ENCODE data around the gene CCND2. TPM values are rescaled to one million over a fixed set of nuclear protein-coding genes. Genes with fewer than 3 reads are reported as not detected.

The CCND2 gene
- total and polyA plus RNA-seq, 7 experiments from 2014 or later: 57.3 to 659 (median 97.4) TPM

GRCh38 chr12:4320853-4321701 lies 47.5 kb downstream of the CCND2 start, which contains the start of gene TIGAR:
Gene TIGAR (plus strand): TSS chr12:4321213. CDS start chr12:4321272, 59 bp downstream.
- peak within 1 kb of the TSS; percentile 85 for H3K4me3 ChIP-seq (ENCODE audit: low read length)
- Mint-ChIP-seq H3K27ac (peak within 1 kb of the TSS; percentile 74 to 96 (median 92)), H3K4me1 (peaks cover 21 to 53% (median 46%) of the 10 kb centered on the region in 7 donors), H3K9me3 (no peaks in the 10 kb centered on the region), H3K36me3 (peaks cover 0 to 7% (median 0%) of the 10 kb centered on the region in 5 donors), H3K4me3 (peak within 1 kb of the TSS; percentile 83 to 97 (median 95)), H3K27me3 (no peaks in the 10 kb centered on the region)
- H3K27ac ChIP-seq (ENCODE audit: low read depth, low read length): peak within 1 kb of the TSS; percentile 84
- peaks cover 14 to 15% of the 10 kb centered on the region in 2 donors for H3K4me1 ChIP-seq (ENCODE audit: control insufficient read depth in 2 of 2, insufficient read depth in 2 of 2, low read length in 2 of 2)
- DNase-seq (peak; percentile 86 to 97 (median 90)), ATAC-seq (peak; percentile 99)
- ChIA-PET CTCF (interaction anchor here (0.5 to 1.0 kb wide), 3 partner anchors 12 to 311 kb away, joined by 3 to 4 read pairs (median 3); no protein-coding TSS in a partner anchor), POLR2A (interaction anchor here (0.6 to 1.5 kb wide), 7 partner anchors 9 to 370 kb away, joined by 3 to 5 read pairs (median 3); no protein-coding TSS in a partner anchor)
- no peaks in the 10 kb centered on the region for H3K27me3 ChIP-seq (ENCODE audit: control insufficient read depth in 2 of 2, insufficient read depth in 2 of 2, low read length in 2 of 2)
- H3K36me3 ChIP-seq (ENCODE audit: control insufficient read depth in 2 of 3, insufficient read depth in 3 of 3, low read length in 3 of 3): peaks cover 0 to 3% (median 0%) of the 10 kb centered on the region in 3 experiments
- no peaks in the 10 kb centered on the region for H3K9me3 ChIP-seq (ENCODE audit: control insufficient read depth in 2 of 3, low read length in 3 of 3)
- intact Hi-C loops (cut with micrococcal nuclease): loop anchor here (1.0 to 10.0 kb wide), 9 partner anchors 16 to 1506 kb away; partner anchors contain the start of genes PARP11 (in 2 of the 2), RAD51AP1 (in 2 of the 2), CRACR2A (in 1 of the 2) and ITFG2 (in 1 of the 2)

GRCh38 chr12:4322726-4323125 lies 49.2 kb downstream of the CCND2 start:
- Histone ChIP-seq H3K36me3 (ENCODE audit: control insufficient read depth in 2 of 3, insufficient read depth in 3 of 3, low read length in 3 of 3) (peaks cover 0 to 3% (median 0%) of the 10 kb centered on the region in 3 experiments), H3K4me1 (ENCODE audit: control insufficient read depth in 2 of 2, insufficient read depth in 2 of 2, low read length in 2 of 2) (peaks cover 14 to 15% of the 10 kb centered on the region in 2 donors), H3K9me3 (ENCODE audit: control insufficient read depth in 2 of 3, low read length in 3 of 3) (no peaks in the 10 kb centered on the region), H3K4me3 (ENCODE audit: low read length) (no peak overlapping the region), H3K27ac (ENCODE audit: low read depth, low read length) (no peak overlapping the region), H3K27me3 (ENCODE audit: control insufficient read depth in 2 of 2, insufficient read depth in 2 of 2, low read length in 2 of 2) (no peaks in the 10 kb centered on the region)
- H3K36me3 Mint-ChIP-seq: peaks cover 0 to 7% (median 0%) of the 10 kb centered on the region in 5 donors
- no peak for ATAC-seq
- ChIA-PET POLR2A (interaction anchor here (0.6 to 0.9 kb wide), 2 partner anchors 8 to 208 kb away, joined by 4 to 6 read pairs; no protein-coding TSS in a partner anchor), CTCF (interaction anchor here (1.0 to 1.5 kb wide), 5 partner anchors 325 to 607 kb away, joined by 3 to 4 read pairs (median 4); no protein-coding TSS in a partner anchor)
- peak overlapping the region in 8 of 9 donors; percentile 22 to 88 (median 62) for H3K27ac Mint-ChIP-seq
- intact Hi-C loops (cut with micrococcal nuclease): loop anchor here in 1 of 2 donors (5.0 to 10.0 kb wide), 2 partner anchors 1245 to 1508 kb away; partner anchors contain the start of genes ITFG2 and TSPAN9
- DNase-seq: no peak
- no peaks in the 10 kb centered on the region for H3K9me3 Mint-ChIP-seq
- H3K4me1 Mint-ChIP-seq: peaks cover 22 to 66% (median 50%) of the 10 kb centered on the region in 7 donors
- H3K4me3 Mint-ChIP-seq: peak overlapping the region; percentile 5 to 97 (median 61)
- no peaks in the 10 kb centered on the region for H3K27me3 Mint-ChIP-seq

Other genes with a start within 250 kb of the CCND2 start
- 10 to 100 TPM in 3 of 5 experiments, 1 to 10 TPM in 2; 7.1 to 15.8 (median 11.1) TPM for gene TIGAR, start 47.5 kb downstream of the CCND2 start, total RNA-seq
- gene TIGAR, start 47.5 kb downstream of the CCND2 start, polyA plus RNA-seq: 1 to 10 TPM; 4.4 to 6.6 TPM
- not detected for gene FGF23, start 106.0 kb downstream of the CCND2 start, total RNA-seq
- gene FGF23, start 106.0 kb downstream of the CCND2 start, polyA plus RNA-seq: not detected
- not detected for gene FGF6, start 172.1 kb downstream of the CCND2 start, total RNA-seq
- not detected for gene FGF6, start 172.1 kb downstream of the CCND2 start, polyA plus RNA-seq

All from naive thymus-derived CD4-positive, alpha-beta T cell (primary cell).